ENCODE measurements around the gene B3GALNT2. TPM values are rescaled to one million over a fixed set of nuclear protein-coding genes. Genes with fewer than 3 reads are reported as not detected.

The B3GALNT2 gene
- total and polyA plus RNA-seq, 2 of the 4 experiments (the other 2 are of a cell fraction) = 11.0 to 32.8 TPM

- Histone ChIP-seq H4K8ac (ENCODE audit: low read depth in 2 of 2, low read length in 2 of 2) (no peak overlapping the region; a peak in 1 of 4 replicates), H3K79me1 (ENCODE audit: low read depth in 1 of 2, low read length in 2 of 2) (no peaks in the 10 kb centered on the region; a peak in 1 of 4 replicates), H3K4me1 (ENCODE audit: control insufficient read depth, insufficient read depth, low read length) (no peaks in the 10 kb centered on the region), H3K36me3 (ENCODE audit: control insufficient read depth, insufficient read depth, low read length) (0 out of 2 replicates have a peak, but pooled peaks cover 6% of the 10 kb centered on the region), H3K4ac (ENCODE audit: low read depth, low read length) (no peak overlapping the region), H3K27me3 (ENCODE audit: control insufficient read depth, insufficient read depth, low read length) (no peaks in the 10 kb centered on the region), H2BK5ac (ENCODE audit: low read depth, low read length, poor library complexity, severe bottlenecking) (no peak overlapping the region), H3K14ac (replicated peaks; ENCODE audit: low read depth, low read length) (no peak overlapping the region), H2AK9ac (replicated peaks; ENCODE audit: low read depth, low read length, poor library complexity) (no peak overlapping the region), H3K9me1 (ENCODE audit: insufficient read depth, low read length) (no peaks in the 10 kb centered on the region), H2BK120ac (ENCODE audit: low read depth, low read length) (no peak overlapping the region), H3K9me3 (ENCODE audit: control insufficient read depth, insufficient read depth, low read length) (no peaks in the 10 kb centered on the region), H3K27ac (ENCODE audit: insufficient read depth, low read length) (no peak overlapping the region), H4K5ac (ENCODE audit: low read depth, low read length) (no peak overlapping the region), H3K4me3 (ENCODE audit: insufficient read depth, low read depth, low read length) (no peak overlapping the region), H2AFZ (replicated peaks; ENCODE audit: low read length, poor library complexity) (no peak overlapping the region), H4K91ac (ENCODE audit: insufficient read depth, low read depth, low read length) (no peak overlapping the region), H3K18ac (ENCODE audit: low read depth, low read length) (no peak overlapping the region), H2BK20ac (ENCODE audit: low read depth, low read length) (no peak overlapping the region), H3K9ac (ENCODE audit: low read depth, low read length) (no peak overlapping the region), H3K23ac (ENCODE audit: low read depth, low read length) (no peak overlapping the region), H2AK5ac (ENCODE audit: low read depth, low read length) (no peak overlapping the region), H2BK15ac (ENCODE audit: low read depth, low read length) (no peak overlapping the region), H3K56ac (ENCODE audit: extremely low read depth, insufficient read depth, low read length) (no peak overlapping the region), H3K4me2 (ENCODE audit: low read depth, low read length) (no peak overlapping the region), H4K20me1 (ENCODE audit: insufficient read depth, low read length) (no peaks in the 10 kb centered on the region)
- TF ChIP-seq RCOR1 (IDR thresholded peaks at IDR 0.05; ENCODE audit: insufficient replicate concordance, low read length) (no peak), CEBPB (IDR thresholded peaks at IDR 0.05; ENCODE audit: low read depth, low read length) (no peak), MXI1 (IDR thresholded peaks at IDR 0.05; ENCODE audit: borderline replicate concordance, low read depth, low read length) (no peak), RFX5 (IDR thresholded peaks at IDR 0.05; ENCODE audit: low read depth, low read length) (no peak), CHD1 (IDR thresholded peaks at IDR 0.05; ENCODE audit: low read depth, low read length) (no peak), NFE2L2 (IDR thresholded peaks at IDR 0.05; ENCODE audit: low read depth, low read length) (no peak), RAD21 (IDR thresholded peaks at IDR 0.05; ENCODE audit: low read length) (no peak), FOS (IDR thresholded peaks at IDR 0.05; ENCODE audit: low read depth, low read length) (no peak), MAFK (IDR thresholded peaks at IDR 0.05; ENCODE audit: low read depth, low read length) (no peak), ELK1 (IDR thresholded peaks at IDR 0.05; ENCODE audit: borderline replicate concordance, low read depth, low read length) (no peak), BHLHE40 (IDR thresholded peaks at IDR 0.05; ENCODE audit: low read depth, low read length) (no peak), MAZ (IDR thresholded peaks at IDR 0.05; ENCODE audit: borderline replicate concordance, low read depth, low read length) (no peak), CTCF (conservative IDR thresholded peaks at IDR 0.05; ENCODE audit: low read depth, low read length) (no peak), SMC3 (IDR thresholded peaks at IDR 0.05; ENCODE audit: low read depth, low read length) (no peak), POLR2A (IDR thresholded peaks at IDR 0.05; ENCODE audit: low read depth, low read length) (no peak)
- ATAC-seq (ENCODE audit: low read depth) (no peak), DNase-seq (no peak)
- dilution Hi-C loops (cut with HindIII; ENCODE audit: low sequenced_read_pairs, unreplicated experiment) (no loop called here), intact Hi-C loops (cut with micrococcal nuclease) (no loop called here), in situ Hi-C loops (cut with MboI; ENCODE audit: low sequenced_read_pairs) (no loop called here)
- POLR2A ChIA-PET (ENCODE audit: unreplicated experiment) = no interaction called here
- CTCF ChIA-PET = no interaction called here
- WGBS, 2 experiments (ENCODE audit: extremely low coverage in 2 of 2, insufficient read length in 1 of 2) = no CpG with 5 or more reads among the region's 1 CpG
- no TSS peak for BruUV-seq (replicated peaks)
Observed at GRCh38 chr1:235461954-235462353, 42.3 kb downstream of the B3GALNT2 start.

Measured in IMR-90 (cell line).